ENCODE results near the gene NDUFB11.

DNA sequence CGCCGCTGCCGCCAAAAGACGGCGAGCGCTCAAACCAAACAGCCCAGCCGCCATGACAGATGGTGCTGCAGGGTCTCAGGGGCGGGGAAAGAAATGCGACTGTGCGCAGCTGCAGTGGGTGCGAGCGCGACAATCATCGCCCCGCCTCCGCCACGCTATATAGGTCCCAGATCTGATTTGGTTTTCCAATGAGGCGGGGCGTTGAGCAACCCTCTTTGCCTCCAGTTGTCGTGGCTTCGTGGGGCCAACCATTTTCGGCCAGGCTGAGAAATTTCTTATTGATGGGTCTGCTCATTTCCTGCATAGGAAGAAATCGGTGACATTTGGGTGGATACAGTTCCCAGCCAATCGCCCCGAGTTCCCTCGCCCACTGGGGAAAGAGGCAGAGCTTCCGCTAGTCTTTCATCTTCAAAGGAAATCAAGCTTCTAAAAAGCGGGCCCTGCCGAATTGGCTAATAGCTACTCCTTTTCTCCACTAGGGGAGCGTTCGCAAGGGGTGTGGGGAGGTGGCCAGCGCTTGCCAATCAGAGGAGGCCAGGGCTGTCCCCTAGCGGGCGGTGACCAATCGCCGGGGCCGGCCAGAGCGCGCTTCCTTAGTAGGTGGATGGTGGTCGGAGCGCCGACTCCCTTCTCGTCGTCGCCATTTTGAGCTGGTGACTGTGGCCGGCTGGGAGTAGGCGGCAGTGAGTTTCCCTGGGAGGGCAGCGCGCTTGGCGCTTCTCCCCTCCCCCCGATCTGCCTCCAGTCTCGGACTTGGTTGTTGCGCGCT, at the start of gene NDUFB11, which contains the start of gene RBM10:
- TF ChIP-seq CEBPB (IDR thresholded peaks at IDR 0.05; ENCODE audit: low read depth) (no peak), CTCF (IDR thresholded peaks at IDR 0.05 in 2 of 3, conservative IDR thresholded peaks at IDR 0.05 in 1 of 3; ENCODE audit: borderline replicate concordance in 1 of 3, insufficient read depth in 1 of 3, low read depth in 2 of 3, low read length in 2 of 3) (peak in 2 of 3 experiments; percentile 51 to 54; a peak in 4 of 6 replicates), POLR2A (IDR thresholded peaks at IDR 0.05; ENCODE audit: borderline replicate concordance, extremely low read depth, insufficient read depth, insufficient read length) (no peak), JUND (IDR thresholded peaks at IDR 0.05) (no peak), EZH2phosphoT487 (IDR thresholded peaks at IDR 0.05; ENCODE audit: borderline replicate concordance) (no peak), ELF1 (IDR thresholded peaks at IDR 0.05; ENCODE audit: borderline replicate concordance, low read depth) (no peak), YY1 (IDR thresholded peaks at IDR 0.05; ENCODE audit: extremely low read depth, insufficient replicate concordance, low read depth, low read length) (peak; percentile 87), TCF7L2 (IDR thresholded peaks at IDR 0.05; ENCODE audit: borderline replicate concordance, extremely low read depth, insufficient read depth, insufficient read length) (peak; percentile 91)
